GM10266 (cell line): Measurements from ENCODE around the gene DAAM1.

ENCODE experiments used
- DNase-seq: peaks from one replicate; pipeline ENCODE4 v3.0.0; 2012; ENCODE audit errors: extremely low spot score
- TF ChIP-seq, protein P1 (sequence below): IDR thresholded peaks from 2 replicates; pipeline ENCODE4 v1.5.1; 2012; ENCODE audit warnings: mild to moderate bottlenecking, low read depth; ENCODE audit not compliant: control insufficient read depth, insufficient read depth; ENCODE audit errors: missing control alignments

Gene DAAM1

DNA sequence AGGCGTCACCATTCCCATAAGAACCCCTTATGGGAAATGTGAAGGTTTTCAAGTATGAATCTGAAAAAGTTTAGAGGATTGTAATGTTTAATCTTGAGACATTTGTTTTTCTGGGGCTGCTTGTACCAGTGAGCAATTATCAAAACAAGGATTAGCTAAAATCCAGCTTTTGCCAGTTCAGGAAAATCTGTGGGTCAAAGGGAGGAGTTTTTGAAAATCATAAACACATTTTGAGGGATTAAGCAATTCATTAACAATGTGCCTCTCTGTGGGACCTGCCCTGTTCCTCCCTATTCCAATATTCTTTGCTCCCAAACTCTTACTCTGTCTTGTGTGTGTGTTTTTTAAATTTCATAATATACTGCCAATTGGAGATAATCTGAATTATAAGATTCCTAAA lies 11.7 kb upstream of the DAAM1 start:
- no peak for DNase-seq
- TF ChIP-seq, protein P1, sequence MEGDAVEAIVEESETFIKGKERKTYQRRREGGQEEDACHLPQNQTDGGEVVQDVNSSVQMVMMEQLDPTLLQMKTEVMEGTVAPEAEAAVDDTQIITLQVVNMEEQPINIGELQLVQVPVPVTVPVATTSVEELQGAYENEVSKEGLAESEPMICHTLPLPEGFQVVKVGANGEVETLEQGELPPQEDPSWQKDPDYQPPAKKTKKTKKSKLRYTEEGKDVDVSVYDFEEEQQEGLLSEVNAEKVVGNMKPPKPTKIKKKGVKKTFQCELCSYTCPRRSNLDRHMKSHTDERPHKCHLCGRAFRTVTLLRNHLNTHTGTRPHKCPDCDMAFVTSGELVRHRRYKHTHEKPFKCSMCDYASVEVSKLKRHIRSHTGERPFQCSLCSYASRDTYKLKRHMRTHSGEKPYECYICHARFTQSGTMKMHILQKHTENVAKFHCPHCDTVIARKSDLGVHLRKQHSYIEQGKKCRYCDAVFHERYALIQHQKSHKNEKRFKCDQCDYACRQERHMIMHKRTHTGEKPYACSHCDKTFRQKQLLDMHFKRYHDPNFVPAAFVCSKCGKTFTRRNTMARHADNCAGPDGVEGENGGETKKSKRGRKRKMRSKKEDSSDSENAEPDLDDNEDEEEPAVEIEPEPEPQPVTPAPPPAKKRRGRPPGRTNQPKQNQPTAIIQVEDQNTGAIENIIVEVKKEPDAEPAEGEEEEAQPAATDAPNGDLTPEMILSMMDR, result no peak

DNA sequence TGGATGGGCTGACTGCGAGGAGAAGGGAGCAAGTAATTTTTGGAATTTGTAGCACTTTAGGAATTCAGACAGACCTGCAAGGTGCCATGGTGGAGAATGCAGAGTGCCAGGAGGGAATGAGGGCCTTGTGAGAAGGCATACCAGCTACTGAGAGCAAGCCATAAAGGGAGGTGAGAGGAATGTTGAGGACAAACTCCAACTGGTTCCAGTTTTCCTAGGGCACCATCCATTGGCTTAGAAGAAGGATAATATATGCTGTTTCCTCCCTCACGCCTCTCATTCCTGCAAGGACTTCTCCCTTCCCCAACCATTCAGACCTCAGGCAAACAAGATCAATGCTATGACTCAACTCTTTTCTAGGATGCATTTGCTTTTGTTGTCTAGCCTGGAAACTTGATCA lies 11.2 kb upstream of the DAAM1 start:
- no peak for DNase-seq
- TF ChIP-seq, protein P1, result no peak

DNA sequence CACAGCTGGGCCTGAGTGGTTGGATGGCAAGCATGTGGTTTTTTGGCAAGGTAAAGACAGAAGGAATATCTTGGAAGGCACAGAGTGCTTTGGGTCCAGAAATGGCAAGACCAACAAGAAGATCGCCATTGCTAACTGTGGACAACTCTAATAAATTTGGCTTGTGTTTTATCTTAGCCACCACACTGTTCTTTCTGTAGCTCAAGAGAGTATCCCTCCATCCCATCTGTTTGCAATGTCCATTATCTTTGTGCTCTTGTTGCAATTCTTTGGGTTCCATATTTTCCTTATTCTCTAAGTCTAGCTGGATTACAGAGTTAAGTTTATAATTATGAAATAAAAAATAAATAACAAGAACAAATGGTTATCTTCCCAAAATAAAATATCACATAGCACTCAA lies 6.7 kb upstream of the DAAM1 start:
- TF ChIP-seq, protein P1, result no peak
- DNase-seq, result no peak

DNA sequence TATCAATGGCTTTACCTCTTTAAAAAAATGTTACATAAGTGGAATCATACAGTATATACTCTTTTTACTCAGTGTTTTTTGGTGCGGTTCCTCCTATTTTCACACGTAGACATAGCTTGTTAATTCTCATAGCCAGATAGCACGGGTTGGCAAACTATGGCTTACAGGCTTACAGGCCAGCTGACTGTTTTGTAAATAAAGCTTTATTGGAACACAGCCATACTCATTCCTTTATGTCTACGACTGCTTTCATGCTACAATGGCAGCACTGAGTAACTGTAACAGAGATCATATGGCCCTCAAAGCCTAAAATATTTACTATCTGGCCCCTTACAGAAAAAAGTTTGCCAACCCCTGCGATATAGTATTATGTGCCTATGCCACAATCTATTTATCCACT lies 5.8 kb upstream of the DAAM1 start:
- TF ChIP-seq, protein P1, result no peak
- no peak for DNase-seq

DNA sequence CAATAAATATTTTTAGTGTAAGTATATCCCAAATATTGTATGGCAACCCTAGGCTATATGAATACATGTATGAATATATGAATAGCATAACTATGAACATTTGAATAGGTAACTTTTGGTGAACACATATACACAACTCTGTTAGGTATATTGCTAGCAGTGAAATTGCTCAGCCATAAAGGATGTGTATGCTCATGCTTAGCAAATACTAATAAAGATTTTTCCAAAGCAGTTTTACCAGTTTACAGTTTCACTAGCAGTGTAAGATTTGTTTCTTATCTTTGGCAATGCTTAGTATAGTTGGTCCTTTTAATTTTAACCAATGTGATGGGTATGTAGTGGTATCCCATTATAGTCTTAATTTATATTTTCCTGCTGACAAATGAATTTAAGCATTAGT lies 5.3 kb upstream of the DAAM1 start:
- TF ChIP-seq, protein P1, result no peak
- no peak for DNase-seq

DNA sequence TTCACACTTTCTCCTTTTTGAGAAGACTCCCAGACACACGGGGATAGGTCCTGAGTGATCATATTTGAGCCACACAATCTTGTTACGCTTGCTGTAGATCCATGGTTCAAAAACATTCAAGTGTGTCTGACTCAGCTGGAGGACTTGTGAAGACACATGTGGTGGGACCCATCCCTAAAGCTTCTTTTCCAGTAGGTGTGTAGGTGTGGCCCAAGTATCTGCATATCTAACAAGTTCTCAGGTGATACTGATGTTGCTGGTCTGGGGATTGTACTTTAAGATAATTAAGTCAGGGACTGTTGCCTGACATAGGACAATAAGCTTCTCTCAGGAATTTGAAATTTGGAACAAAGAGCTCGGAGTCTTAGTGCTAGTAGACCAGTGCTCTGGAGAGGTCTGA lies 4.1 kb upstream of the DAAM1 start:
- no peak for DNase-seq

DNA sequence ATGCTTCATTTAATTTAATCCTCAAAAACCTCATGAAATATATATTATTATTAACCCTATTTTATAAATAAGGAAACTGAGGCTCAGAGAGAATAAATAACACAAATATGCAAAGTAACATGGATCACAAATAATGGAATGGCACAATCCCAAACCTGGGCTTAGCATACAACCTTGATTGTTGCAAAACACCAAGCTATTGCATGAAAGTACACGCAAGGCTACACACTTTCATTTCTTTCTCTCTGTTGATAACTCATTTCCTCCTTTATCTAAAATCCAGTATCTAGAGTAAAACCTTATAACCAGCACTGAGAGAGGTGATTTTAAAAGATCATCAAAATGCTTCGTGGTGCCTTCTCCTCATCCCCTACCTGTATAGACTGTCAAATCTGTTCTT lies 2.8 kb upstream of the DAAM1 start:
- TF ChIP-seq, protein P1, result no peak
- no peak for DNase-seq

More for the DNA sequence above, 4.1 kb upstream of the DAAM1 start:
- TF ChIP-seq, protein P1, result no peak

DNA sequence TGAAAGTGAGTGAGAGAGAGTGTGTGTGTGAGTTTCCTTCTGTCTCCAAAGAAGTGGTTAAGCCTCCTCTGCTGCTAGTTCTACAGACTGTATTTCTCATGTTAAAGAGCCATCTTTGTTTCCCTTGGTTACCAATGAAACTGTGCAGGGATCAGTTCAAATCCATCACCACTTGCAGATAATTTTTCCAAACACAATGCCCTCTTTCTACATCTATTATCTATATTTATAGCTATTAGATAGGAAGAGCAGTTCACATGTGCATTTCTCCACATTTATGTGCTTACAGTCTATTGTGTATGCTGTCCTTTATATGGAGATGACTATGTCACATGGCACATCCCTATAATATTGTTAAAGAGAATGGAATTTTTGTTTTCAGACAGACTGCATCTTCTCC lies 2.2 kb upstream of the DAAM1 start:
- no peak for DNase-seq
- TF ChIP-seq, protein P1, result no peak
